ENCODE data around the gene PDCD7. TPM values are rescaled to one million over a fixed set of nuclear protein-coding genes. Genes with fewer than 3 reads are reported as not detected.
"Not testable (repeated sequence)": the region's sequence is repeated elsewhere in the genome, so short reads cannot be mapped to it uniquely, and the experiment has no call there.

The PDCD7 gene
- total RNA-seq, 1 experiment from 2014 or later, result 31.6 TPM

DNA sequence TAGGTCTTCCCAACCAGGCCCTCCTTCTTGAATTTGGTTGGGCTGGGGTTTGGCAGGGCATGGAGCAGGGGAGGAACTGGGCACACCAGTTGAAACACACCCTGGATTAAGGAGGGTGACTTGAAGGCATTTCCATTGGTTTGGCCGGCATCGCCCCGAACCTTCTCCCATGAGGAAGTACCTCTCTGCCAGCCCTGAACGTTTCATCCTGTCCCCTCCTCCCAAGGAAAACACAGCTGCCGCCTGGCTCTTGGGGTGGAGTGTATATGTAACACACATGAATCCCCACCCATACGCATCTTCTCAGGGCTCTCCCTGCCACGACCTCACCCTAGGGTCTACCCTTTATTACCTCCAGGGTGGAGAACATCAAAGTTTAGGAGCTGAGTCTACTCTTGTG, 33.2 kb downstream of the PDCD7 start:
- intact Hi-C loops (cut with micrococcal nuclease), result no loop called here
- DNase-seq (ENCODE audit: low read depth, low spot score) (no peak), ATAC-seq (no peak)
- Histone ChIP-seq H3K4me1 (ENCODE audit: control insufficient read depth in 1 of 2, insufficient read depth in 2 of 2, low read length in 2 of 2) (no peaks in the 10 kb centered on the region), H3K9ac (ENCODE audit: low read length) (no peak overlapping the region), H2AFZ (ENCODE audit: low read depth, low read length, poor library complexity, severe bottlenecking) (no peak overlapping the region), H3K4me3 (replicated peaks in 1 of 2; ENCODE audit: low read depth in 1 of 2, low read length in 2 of 2) (no peak overlapping the region), H3K36me3 (ENCODE audit: control insufficient read depth in 1 of 2, insufficient read depth in 2 of 2, low read length in 2 of 2) (peaks cover 6 to 8% of the 10 kb centered on the region in 2 experiments), H3K4me2 (ENCODE audit: low read length) (no peak overlapping the region), H3K79me2 (ENCODE audit: insufficient read depth, low read length) (no peaks in the 10 kb centered on the region), H3K27me3 (ENCODE audit: insufficient read depth, low read length) (no peaks in the 10 kb centered on the region), H3K27ac (ENCODE audit: low read depth, low read length) (no peak overlapping the region), H4K20me1 (ENCODE audit: insufficient read depth) (no peaks in the 10 kb centered on the region), H3K9me3 (ENCODE audit: control insufficient read depth in 1 of 2, insufficient read depth in 1 of 2, low read depth in 1 of 2, low read length in 2 of 2) (no peaks in the 10 kb centered on the region), H3K9me2 (ENCODE audit: insufficient read depth) (no peaks in the 10 kb centered on the region)
- ChIA-PET RAD21 (ENCODE audit: low non-redundant PET in 1 of 2, low total read pairs in 2 of 2, uncharacterized antibody in 2 of 2, unreplicated experiment in 2 of 2) (no interaction called here), CTCF (interaction anchor here (3.7 kb wide), 1 partner anchor 45 kb away, joined by 52 read pairs; no protein-coding TSS in a partner anchor), POLR2A (no interaction called here)
- no TSS peak for BruUV-seq (replicated peaks)
- no peak for TF ChIP-seq POLR2AphosphoS5 (IDR thresholded peaks at IDR 0.05; ENCODE audit: low read depth, low read length)
- TF ChIP-seq, protein P1, sequence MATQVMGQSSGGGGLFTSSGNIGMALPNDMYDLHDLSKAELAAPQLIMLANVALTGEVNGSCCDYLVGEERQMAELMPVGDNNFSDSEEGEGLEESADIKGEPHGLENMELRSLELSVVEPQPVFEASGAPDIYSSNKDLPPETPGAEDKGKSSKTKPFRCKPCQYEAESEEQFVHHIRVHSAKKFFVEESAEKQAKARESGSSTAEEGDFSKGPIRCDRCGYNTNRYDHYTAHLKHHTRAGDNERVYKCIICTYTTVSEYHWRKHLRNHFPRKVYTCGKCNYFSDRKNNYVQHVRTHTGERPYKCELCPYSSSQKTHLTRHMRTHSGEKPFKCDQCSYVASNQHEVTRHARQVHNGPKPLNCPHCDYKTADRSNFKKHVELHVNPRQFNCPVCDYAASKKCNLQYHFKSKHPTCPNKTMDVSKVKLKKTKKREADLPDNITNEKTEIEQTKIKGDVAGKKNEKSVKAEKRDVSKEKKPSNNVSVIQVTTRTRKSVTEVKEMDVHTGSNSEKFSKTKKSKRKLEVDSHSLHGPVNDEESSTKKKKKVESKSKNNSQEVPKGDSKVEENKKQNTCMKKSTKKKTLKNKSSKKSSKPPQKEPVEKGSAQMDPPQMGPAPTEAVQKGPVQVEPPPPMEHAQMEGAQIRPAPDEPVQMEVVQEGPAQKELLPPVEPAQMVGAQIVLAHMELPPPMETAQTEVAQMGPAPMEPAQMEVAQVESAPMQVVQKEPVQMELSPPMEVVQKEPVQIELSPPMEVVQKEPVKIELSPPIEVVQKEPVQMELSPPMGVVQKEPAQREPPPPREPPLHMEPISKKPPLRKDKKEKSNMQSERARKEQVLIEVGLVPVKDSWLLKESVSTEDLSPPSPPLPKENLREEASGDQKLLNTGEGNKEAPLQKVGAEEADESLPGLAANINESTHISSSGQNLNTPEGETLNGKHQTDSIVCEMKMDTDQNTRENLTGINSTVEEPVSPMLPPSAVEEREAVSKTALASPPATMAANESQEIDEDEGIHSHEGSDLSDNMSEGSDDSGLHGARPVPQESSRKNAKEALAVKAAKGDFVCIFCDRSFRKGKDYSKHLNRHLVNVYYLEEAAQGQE (IDR thresholded peaks at IDR 0.05; ENCODE audit: low read depth), result no peak
- no peak for TF ChIP-seq EGR1 (IDR thresholded peaks at IDR 0.05; ENCODE audit: low read depth)
- TF ChIP-seq, protein P2, sequence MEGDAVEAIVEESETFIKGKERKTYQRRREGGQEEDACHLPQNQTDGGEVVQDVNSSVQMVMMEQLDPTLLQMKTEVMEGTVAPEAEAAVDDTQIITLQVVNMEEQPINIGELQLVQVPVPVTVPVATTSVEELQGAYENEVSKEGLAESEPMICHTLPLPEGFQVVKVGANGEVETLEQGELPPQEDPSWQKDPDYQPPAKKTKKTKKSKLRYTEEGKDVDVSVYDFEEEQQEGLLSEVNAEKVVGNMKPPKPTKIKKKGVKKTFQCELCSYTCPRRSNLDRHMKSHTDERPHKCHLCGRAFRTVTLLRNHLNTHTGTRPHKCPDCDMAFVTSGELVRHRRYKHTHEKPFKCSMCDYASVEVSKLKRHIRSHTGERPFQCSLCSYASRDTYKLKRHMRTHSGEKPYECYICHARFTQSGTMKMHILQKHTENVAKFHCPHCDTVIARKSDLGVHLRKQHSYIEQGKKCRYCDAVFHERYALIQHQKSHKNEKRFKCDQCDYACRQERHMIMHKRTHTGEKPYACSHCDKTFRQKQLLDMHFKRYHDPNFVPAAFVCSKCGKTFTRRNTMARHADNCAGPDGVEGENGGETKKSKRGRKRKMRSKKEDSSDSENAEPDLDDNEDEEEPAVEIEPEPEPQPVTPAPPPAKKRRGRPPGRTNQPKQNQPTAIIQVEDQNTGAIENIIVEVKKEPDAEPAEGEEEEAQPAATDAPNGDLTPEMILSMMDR (IDR thresholded peaks at IDR 0.05 in 2 of 3, conservative IDR thresholded peaks at IDR 0.05 in 1 of 3; ENCODE audit: borderline replicate concordance in 1 of 3, insufficient read depth in 1 of 3, low read depth in 2 of 3, low read length in 2 of 3), result no peak
- no peak for TF ChIP-seq ELF1 (IDR thresholded peaks at IDR 0.05; ENCODE audit: borderline replicate concordance, low read depth)
- no peak for TF ChIP-seq CEBPB (IDR thresholded peaks at IDR 0.05; ENCODE audit: low read depth)
- TF ChIP-seq EZH2phosphoT487 (IDR thresholded peaks at IDR 0.05; ENCODE audit: borderline replicate concordance), result no peak
- no peak for TF ChIP-seq FOSL1 (IDR thresholded peaks at IDR 0.05; ENCODE audit: low read depth)
- TF ChIP-seq TCF7L2 (IDR thresholded peaks at IDR 0.05; ENCODE audit: borderline replicate concordance, extremely low read depth, insufficient read depth, insufficient read length), result no peak
- TF ChIP-seq RAD21 (IDR thresholded peaks at IDR 0.05; ENCODE audit: low read depth), result no peak
- TF ChIP-seq CBX3 (IDR thresholded peaks at IDR 0.05; ENCODE audit: low read depth), result no peak
- TF ChIP-seq SRF (IDR thresholded peaks at IDR 0.05; ENCODE audit: low read depth), result no peak
- TF ChIP-seq SIN3A (IDR thresholded peaks at IDR 0.05; ENCODE audit: low read depth), result no peak
- TF ChIP-seq JUND (IDR thresholded peaks at IDR 0.05), result no peak
- TF ChIP-seq, protein P3, sequence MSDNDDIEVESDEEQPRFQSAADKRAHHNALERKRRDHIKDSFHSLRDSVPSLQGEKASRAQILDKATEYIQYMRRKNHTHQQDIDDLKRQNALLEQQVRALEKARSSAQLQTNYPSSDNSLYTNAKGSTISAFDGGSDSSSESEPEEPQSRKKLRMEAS (IDR thresholded peaks at IDR 0.05), result no peak
- TF ChIP-seq, protein P4, sequence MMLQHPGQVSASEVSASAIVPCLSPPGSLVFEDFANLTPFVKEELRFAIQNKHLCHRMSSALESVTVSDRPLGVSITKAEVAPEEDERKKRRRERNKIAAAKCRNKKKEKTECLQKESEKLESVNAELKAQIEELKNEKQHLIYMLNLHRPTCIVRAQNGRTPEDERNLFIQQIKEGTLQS (IDR thresholded peaks at IDR 0.05), result no peak

DNA sequence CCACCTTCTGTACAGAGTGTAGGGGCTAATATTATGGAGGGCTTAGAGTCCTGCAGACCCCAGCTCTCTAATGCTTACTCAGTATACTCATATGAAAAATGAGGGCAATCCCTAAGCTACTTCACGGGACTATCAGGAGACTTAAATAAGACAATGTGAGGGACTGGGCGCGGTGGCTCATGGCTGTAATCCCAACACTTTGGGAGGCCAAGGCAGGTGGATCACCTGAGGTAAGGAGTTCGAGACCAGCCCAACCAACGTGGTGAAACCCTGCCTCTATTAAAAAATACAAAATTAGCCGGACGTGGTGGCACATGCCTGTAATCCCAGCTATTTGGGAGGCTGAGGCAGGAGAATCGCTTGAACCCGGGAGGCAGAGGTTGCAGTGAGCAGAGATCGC, 33.8 kb downstream of the PDCD7 start:
- H3K4me2 ChIP-seq (ENCODE audit: low read length); H3K9me2 ChIP-seq (ENCODE audit: insufficient read depth); H3K36me3 ChIP-seq (ENCODE audit: control insufficient read depth in 1 of 2, insufficient read depth in 2 of 2, low read length in 2 of 2); H2AFZ ChIP-seq (ENCODE audit: low read depth, low read length, poor library complexity, severe bottlenecking); CTCF ChIA-PET; H3K4me3 ChIP-seq (replicated peaks in 1 of 2; ENCODE audit: low read depth in 1 of 2, low read length in 2 of 2); H3K9me3 ChIP-seq (ENCODE audit: control insufficient read depth in 1 of 2, insufficient read depth in 1 of 2, low read depth in 1 of 2, low read length in 2 of 2); POLR2A ChIA-PET; ATAC-seq; intact Hi-C loops (cut with micrococcal nuclease); H3K27me3 ChIP-seq (ENCODE audit: insufficient read depth, low read length); H3K9ac ChIP-seq (ENCODE audit: low read length); H3K4me1 ChIP-seq (ENCODE audit: control insufficient read depth in 1 of 2, insufficient read depth in 2 of 2, low read length in 2 of 2); H3K27ac ChIP-seq (ENCODE audit: low read depth, low read length); H3K79me2 ChIP-seq (ENCODE audit: insufficient read depth, low read length); H4K20me1 ChIP-seq (ENCODE audit: insufficient read depth); DNase-seq (ENCODE audit: low read depth, low spot score); BruUV-seq (replicated peaks); RAD21 ChIA-PET (ENCODE audit: low non-redundant PET in 1 of 2, low total read pairs in 2 of 2, uncharacterized antibody in 2 of 2, unreplicated experiment in 2 of 2): not testable (repeated sequence)
